ENCODE results near the gene CEP83. TPM values are rescaled to one million over a fixed set of nuclear protein-coding genes. Genes with fewer than 3 reads are reported as not detected.

The CEP83 gene
- total RNA-seq, 3 donors from 2014 or later, result 13.3 to 30.0 (median 23.3) TPM

DNA sequence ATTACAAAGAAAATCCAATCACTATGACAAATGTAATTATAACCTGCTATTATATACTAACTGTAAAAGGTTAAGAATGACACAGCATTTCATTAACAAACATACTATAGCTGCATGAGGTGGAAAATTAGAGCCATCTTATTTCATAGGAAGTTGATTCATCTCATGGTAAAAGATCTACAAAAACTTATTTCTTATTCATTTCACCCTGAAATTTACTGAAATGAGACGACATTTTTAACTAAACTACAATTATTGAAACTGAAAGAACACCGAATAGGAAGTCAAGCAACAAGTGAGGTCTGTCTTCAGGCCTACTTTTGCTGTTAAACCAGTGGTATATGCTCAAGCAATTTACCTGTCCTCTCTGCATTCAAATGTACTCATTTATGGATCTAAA, 87.2 kb downstream of the CEP83 start:
- H3K27ac ChIP-seq, result no peak overlapping the region
- DNase-seq (ENCODE audit: low spot score in 2 of 2), result no peak
- H3K27me3 ChIP-seq, result no peaks in the 10 kb centered on the region
- H3K9me3 ChIP-seq, result no peaks in the 10 kb centered on the region
- TF ChIP-seq, protein P1, sequence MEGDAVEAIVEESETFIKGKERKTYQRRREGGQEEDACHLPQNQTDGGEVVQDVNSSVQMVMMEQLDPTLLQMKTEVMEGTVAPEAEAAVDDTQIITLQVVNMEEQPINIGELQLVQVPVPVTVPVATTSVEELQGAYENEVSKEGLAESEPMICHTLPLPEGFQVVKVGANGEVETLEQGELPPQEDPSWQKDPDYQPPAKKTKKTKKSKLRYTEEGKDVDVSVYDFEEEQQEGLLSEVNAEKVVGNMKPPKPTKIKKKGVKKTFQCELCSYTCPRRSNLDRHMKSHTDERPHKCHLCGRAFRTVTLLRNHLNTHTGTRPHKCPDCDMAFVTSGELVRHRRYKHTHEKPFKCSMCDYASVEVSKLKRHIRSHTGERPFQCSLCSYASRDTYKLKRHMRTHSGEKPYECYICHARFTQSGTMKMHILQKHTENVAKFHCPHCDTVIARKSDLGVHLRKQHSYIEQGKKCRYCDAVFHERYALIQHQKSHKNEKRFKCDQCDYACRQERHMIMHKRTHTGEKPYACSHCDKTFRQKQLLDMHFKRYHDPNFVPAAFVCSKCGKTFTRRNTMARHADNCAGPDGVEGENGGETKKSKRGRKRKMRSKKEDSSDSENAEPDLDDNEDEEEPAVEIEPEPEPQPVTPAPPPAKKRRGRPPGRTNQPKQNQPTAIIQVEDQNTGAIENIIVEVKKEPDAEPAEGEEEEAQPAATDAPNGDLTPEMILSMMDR (IDR thresholded peaks at IDR 0.05), result no peak
- TF ChIP-seq POLR2AphosphoS5 (IDR thresholded peaks at IDR 0.05), result no peak
- no peak for TF ChIP-seq POLR2A (IDR thresholded peaks at IDR 0.05)
- no peaks in the 10 kb centered on the region for H3K36me3 ChIP-seq
- H3K4me3 ChIP-seq, result no peak overlapping the region
- no peaks in the 10 kb centered on the region for H3K4me1 ChIP-seq
- intact Hi-C loops (cut with DNase I; ENCODE audit: low total_unique reads), result no loop called here

DNA sequence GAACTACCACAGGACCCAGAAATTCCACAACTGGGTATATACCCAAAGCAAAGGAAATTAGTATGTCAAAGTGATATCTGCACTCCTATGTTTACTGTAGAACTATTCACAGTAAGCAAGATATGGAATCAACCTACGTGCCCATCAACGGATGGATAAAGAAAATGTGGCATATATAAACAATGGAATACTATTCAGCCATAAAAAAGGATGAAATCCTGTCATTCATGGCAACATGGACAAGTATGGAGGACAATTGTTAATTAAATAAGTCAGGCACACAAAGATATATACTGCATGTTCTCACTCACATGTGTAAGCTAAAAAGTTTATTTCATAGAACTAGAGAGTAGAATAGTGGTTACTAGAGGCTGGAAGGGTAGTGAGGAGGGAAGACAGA, 97.0 kb downstream of the CEP83 start:
- Histone ChIP-seq H3K4me1 (no peaks in the 10 kb centered on the region), H3K9me3 (peaks cover 4 to 16% of the 10 kb centered on the region in 2 donors), H3K27ac (no peak overlapping the region), H3K36me3 (no peaks in the 10 kb centered on the region), H3K27me3 (no peaks in the 10 kb centered on the region), H3K4me3 (no peak overlapping the region)
- intact Hi-C loops (cut with DNase I; ENCODE audit: low total_unique reads), result no loop called here
- no peak for DNase-seq (ENCODE audit: low spot score in 2 of 2)
- TF ChIP-seq POLR2A (IDR thresholded peaks at IDR 0.05), result no peak
- no peak for TF ChIP-seq POLR2AphosphoS5 (IDR thresholded peaks at IDR 0.05)
- TF ChIP-seq, protein P1 (IDR thresholded peaks at IDR 0.05), result no peak

DNA sequence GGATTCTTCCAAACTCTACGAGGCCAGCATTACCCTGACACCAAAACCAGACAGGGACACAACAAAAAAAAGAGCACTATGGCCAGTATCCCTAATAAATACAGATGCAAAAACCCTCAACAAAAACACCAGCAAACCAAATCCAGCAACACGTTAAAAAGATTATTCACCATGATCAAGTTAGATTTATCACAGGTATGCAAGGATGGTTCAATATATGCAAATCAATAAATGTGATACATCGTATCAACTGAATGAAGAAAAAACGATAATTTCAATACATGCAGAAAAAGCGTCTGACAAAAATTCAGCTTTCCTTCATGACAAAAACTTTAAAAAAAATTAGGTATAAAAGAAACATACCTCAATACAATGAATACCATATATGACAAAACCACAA, 99.9 kb downstream of the CEP83 start:
- Histone ChIP-seq H3K4me3 (no peak overlapping the region), H3K27ac (no peak overlapping the region), H3K27me3 (no peaks in the 10 kb centered on the region), H3K9me3 (peaks cover 4 to 16% of the 10 kb centered on the region in 2 donors), H3K4me1 (no peaks in the 10 kb centered on the region), H3K36me3 (no peaks in the 10 kb centered on the region)
- intact Hi-C loops (cut with DNase I; ENCODE audit: low total_unique reads), result no loop called here
- no peak for DNase-seq (ENCODE audit: low spot score in 2 of 2)
- TF ChIP-seq, protein P1 (IDR thresholded peaks at IDR 0.05), result no peak
- no peak for TF ChIP-seq POLR2A (IDR thresholded peaks at IDR 0.05)
- no peak for TF ChIP-seq POLR2AphosphoS5 (IDR thresholded peaks at IDR 0.05)

DNA sequence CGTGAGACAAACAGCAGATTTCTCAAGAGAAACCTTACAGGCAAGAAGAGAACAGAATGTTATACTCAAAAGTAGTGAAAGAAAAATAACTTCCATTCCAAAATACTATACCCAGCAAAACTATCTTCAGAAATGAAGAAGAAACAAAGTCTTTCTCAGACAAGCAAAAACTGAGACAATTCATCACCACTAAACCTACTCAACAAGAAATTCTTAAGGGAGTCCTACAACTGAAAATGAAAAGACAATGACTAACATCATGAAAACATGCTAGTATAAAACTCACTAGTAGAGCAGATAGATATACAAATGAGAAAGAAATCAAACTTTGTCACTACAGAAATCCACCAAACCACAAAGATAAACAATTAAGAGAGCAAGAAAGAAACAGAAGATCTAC, 106.5 kb downstream of the CEP83 start:
- H3K4me1 ChIP-seq, result no peaks in the 10 kb centered on the region
- H3K4me3 ChIP-seq, result no peak overlapping the region
- H3K9me3 ChIP-seq, result peaks cover 15 to 23% of the 10 kb centered on the region in 2 donors
- TF ChIP-seq POLR2A (IDR thresholded peaks at IDR 0.05) (no peak), POLR2AphosphoS5 (IDR thresholded peaks at IDR 0.05) (no peak)
- TF ChIP-seq, protein P1 (IDR thresholded peaks at IDR 0.05), result no peak
- intact Hi-C loops (cut with DNase I; ENCODE audit: low total_unique reads), result no loop called here
- no peak overlapping the region for H3K27ac ChIP-seq
- H3K36me3 ChIP-seq, result no peaks in the 10 kb centered on the region
- no peaks in the 10 kb centered on the region for H3K27me3 ChIP-seq
- no peak for DNase-seq (ENCODE audit: low spot score in 2 of 2)

DNA sequence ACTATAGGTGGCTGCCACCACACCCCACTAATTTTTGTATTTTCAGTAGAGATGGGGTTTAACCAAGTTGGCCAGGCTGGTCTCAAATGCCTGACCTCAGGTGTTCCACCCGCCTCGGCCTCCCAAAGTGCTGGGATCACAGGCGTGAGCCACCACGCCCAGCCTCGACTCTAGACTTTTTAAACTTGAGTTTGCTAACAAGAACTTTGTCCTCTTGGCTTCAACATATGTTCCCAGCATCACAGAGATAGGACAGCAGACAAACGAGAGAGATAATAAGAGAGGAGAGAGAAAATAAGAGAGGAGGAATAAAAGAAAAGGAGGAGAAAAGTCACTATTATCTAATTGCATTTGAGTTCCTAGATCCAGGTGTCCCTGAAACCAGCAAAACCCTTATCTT, 119.1 kb downstream of the CEP83 start:
- no peak for DNase-seq (ENCODE audit: low spot score in 2 of 2)
- TF ChIP-seq, protein P1 (IDR thresholded peaks at IDR 0.05), result no peak
- TF ChIP-seq POLR2A (IDR thresholded peaks at IDR 0.05), result no peak
- no peak for TF ChIP-seq POLR2AphosphoS5 (IDR thresholded peaks at IDR 0.05)
- Histone ChIP-seq H3K36me3 (no peaks in the 10 kb centered on the region), H3K4me3 (no peak overlapping the region), H3K9me3 (no peaks in the 10 kb centered on the region), H3K27ac (no peak overlapping the region), H3K27me3 (no peaks in the 10 kb centered on the region), H3K4me1 (no peaks in the 10 kb centered on the region)
- intact Hi-C loops (cut with DNase I; ENCODE audit: low total_unique reads), result no loop called here
